WTC11 (cell line): ENCODE results near the gene MUC4. TPM values are rescaled to one million over a fixed set of nuclear protein-coding genes. Genes with fewer than 3 reads are reported as not detected.

Source experiments
- ATAC-seq: fragments of 200-7000 bp; cut with Tn5 transposase; 2 replicates; pipeline ENCODE4 v1.10.0; 2021; ENCODE audit warnings: mild to moderate bottlenecking, moderate library complexity
- CTCF ChIA-PET: fragments of 300-600 bp; sonication (Branson Sonifier 250); formaldehyde crosslinking; loops from one replicate; lab custom pipeline; 2021; ENCODE audit warnings: antibody characterized with exemption; lab: Charles Lee
- POLR2A ChIA-PET: fragments of 350-600 bp; sonication (Branson Sonifier 250); formaldehyde crosslinking; loops from one replicate; lab custom pipeline; 2021; ENCODE audit warnings: antibody characterized with exemption; lab: Charles Lee
- DNase-seq: peaks from one replicate; pipeline ENCODE4 v3.0.0; 2021; ENCODE audit warnings: low spot score
- H3K27ac Mint-ChIP-seq: 2 replicates; pipeline ENCODE4 v1.8.0; 2021; ENCODE audit warnings: mixed read lengths
- H3K27me3 Mint-ChIP-seq: 2 replicates; pipeline ENCODE4 v1.8.0; 2021; ENCODE audit warnings: low read depth, mild to moderate bottlenecking, moderate library complexity, mixed read lengths
- H3K36me3 Mint-ChIP-seq: 2 replicates; pipeline ENCODE4 v1.8.0; 2021; ENCODE audit warnings: mixed read lengths
- H3K4me1 Mint-ChIP-seq: 2 replicates; pipeline ENCODE4 v1.8.0; 2022; ENCODE audit warnings: mixed read lengths
- H3K4me3 Mint-ChIP-seq: 2 replicates; pipeline ENCODE4 v1.8.0; 2021; ENCODE audit warnings: mild to moderate bottlenecking, moderate library complexity, mixed read lengths
- H3K9me3 Mint-ChIP-seq: 2 replicates; pipeline ENCODE4 v1.8.0; 2021; ENCODE audit warnings: mixed read lengths
- ATF1 ChIP-seq: sonication (generic); formaldehyde crosslinking; IDR thresholded peaks from 2 replicates; pipeline ENCODE4 v1.8.1; 2023; ENCODE audit warnings: mild to moderate bottlenecking, moderate library complexity, missing genetic modification reagents
- CREM ChIP-seq: sonication (generic); formaldehyde crosslinking; IDR thresholded peaks from 2 replicates; pipeline ENCODE4 v1.8.1; 2022; ENCODE audit warnings: mild to moderate bottlenecking, missing genetic modification reagents, moderate library complexity
- ETV6 ChIP-seq: sonication (generic); formaldehyde crosslinking; IDR thresholded peaks from 2 replicates; pipeline ENCODE4 v1.8.1; 2022; ENCODE audit warnings: mild to moderate bottlenecking, missing genetic modification reagents
- FOXK1 ChIP-seq: sonication (generic); formaldehyde crosslinking; IDR thresholded peaks from 2 replicates; pipeline ENCODE4 v1.8.0; 2022; ENCODE audit warnings: mild to moderate bottlenecking, moderate library complexity, missing genetic modification reagents
- GABPB1 ChIP-seq: sonication (generic); formaldehyde crosslinking; IDR thresholded peaks from 2 replicates; pipeline ENCODE4 v1.8.1; 2023; ENCODE audit warnings: mild to moderate bottlenecking, missing genetic modification reagents
- HMGA2 ChIP-seq: fragments of 250-450 bp; sonication (Bioruptor Pico); IDR thresholded peaks from 2 replicates; pipeline ENCODE4 v1.4.0; 2021; ENCODE audit warnings: mild to moderate bottlenecking, moderate library complexity
- IRF2 ChIP-seq: sonication (generic); formaldehyde crosslinking; IDR thresholded peaks from 2 replicates; pipeline ENCODE4 v1.8.0; 2022; ENCODE audit warnings: low read depth, missing genetic modification reagents, borderline replicate concordance
- JUN ChIP-seq: sonication (generic); formaldehyde crosslinking; IDR thresholded peaks from 2 replicates; pipeline ENCODE4 v1.8.0; 2023; ENCODE audit warnings: mild to moderate bottlenecking, missing genetic modification reagents
- MYBL2 ChIP-seq: sonication (generic); formaldehyde crosslinking; IDR thresholded peaks from 2 replicates; pipeline ENCODE4 v1.8.1; 2023; ENCODE audit warnings: mild to moderate bottlenecking, moderate library complexity, missing genetic modification reagents
- NR2C2 ChIP-seq: sonication (generic); formaldehyde crosslinking; IDR thresholded peaks from 2 replicates; pipeline ENCODE4 v1.8.0; 2022; ENCODE audit warnings: mild to moderate bottlenecking, missing genetic modification reagents
- PRRX2 ChIP-seq: fragments of 250-450 bp; sonication (Bioruptor Pico); IDR thresholded peaks from 2 replicates; pipeline ENCODE4 v1.8.0; 2021; ENCODE audit warnings: mild to moderate bottlenecking
- SOX15 ChIP-seq: fragments of 250-450 bp; sonication (Bioruptor Pico); IDR thresholded peaks from 2 replicates; pipeline ENCODE4 v1.9.0; 2021; ENCODE audit warnings: mild to moderate bottlenecking
- SP1 ChIP-seq: sonication (generic); formaldehyde crosslinking; conservative IDR thresholded peaks from 2 replicates; pipeline ENCODE4 v1.8.1; 2022; ENCODE audit warnings: missing genetic modification reagents
- TEAD1 ChIP-seq: sonication (generic); formaldehyde crosslinking; IDR thresholded peaks from 2 replicates; pipeline ENCODE4 v1.8.0; 2022; ENCODE audit warnings: mild to moderate bottlenecking, missing genetic modification reagents
- ZNF138 ChIP-seq: sonication (generic); formaldehyde crosslinking; conservative IDR thresholded peaks from 2 replicates; pipeline ENCODE4 v1.8.1; 2022; ENCODE audit warnings: mild to moderate bottlenecking, moderate library complexity, missing genetic modification reagents
- total RNA-seq: library from RNA; stranded (reverse); gene quantifications from 3 replicates; pipeline ENCODE4 v1.2.3, GENCODE V29; 2021
- TF ChIP-seq, protein P1 (sequence below): sonication (generic); formaldehyde crosslinking; IDR thresholded peaks from 2 replicates; pipeline ENCODE4 v1.8.1; 2023; ENCODE audit warnings: mild to moderate bottlenecking, missing genetic modification reagents
- TF ChIP-seq, protein P2 (sequence below): fragments of 250-450 bp; sonication (Bioruptor Pico); IDR thresholded peaks from 2 replicates; pipeline ENCODE4 v1.9.0; 2021; ENCODE audit warnings: mild to moderate bottlenecking
- TF ChIP-seq, protein P3 (sequence below): sonication (generic); formaldehyde crosslinking; IDR thresholded peaks from 2 replicates; pipeline ENCODE4 v1.8.0; 2022; ENCODE audit warnings: mild to moderate bottlenecking, missing genetic modification reagents
- TF ChIP-seq, protein P4 (sequence below): sonication (generic); formaldehyde crosslinking; IDR thresholded peaks from 2 replicates; pipeline ENCODE4 v1.8.1; 2023; ENCODE audit warnings: mild to moderate bottlenecking, missing genetic modification reagents, borderline replicate concordance
- TF ChIP-seq, protein P5 (sequence below): sonication (generic); formaldehyde crosslinking; IDR thresholded peaks from 2 replicates; pipeline ENCODE4 v1.8.1; 2022; ENCODE audit warnings: low read depth, mild to moderate bottlenecking, moderate library complexity, missing genetic modification reagents, borderline replicate concordance
- TF ChIP-seq, protein P6 (sequence below): sonication (generic); formaldehyde crosslinking; conservative IDR thresholded peaks from 2 replicates; pipeline ENCODE4 v1.8.1; 2022; ENCODE audit warnings: mild to moderate bottlenecking, missing genetic modification reagents
- TF ChIP-seq, protein P7 (sequence below): sonication (generic); formaldehyde crosslinking; IDR thresholded peaks from 2 replicates; pipeline ENCODE4 v1.8.0; 2022; ENCODE audit warnings: mild to moderate bottlenecking, missing genetic modification reagents
- TF ChIP-seq, protein P8 (sequence below): sonication (generic); formaldehyde crosslinking; IDR thresholded peaks from 2 replicates; pipeline ENCODE4 v1.8.1; 2023; ENCODE audit warnings: mild to moderate bottlenecking, missing genetic modification reagents, moderate library complexity

The MUC4 gene
- total RNA-seq, 1 experiment from 2014 or later: 2.1 TPM

DNA sequence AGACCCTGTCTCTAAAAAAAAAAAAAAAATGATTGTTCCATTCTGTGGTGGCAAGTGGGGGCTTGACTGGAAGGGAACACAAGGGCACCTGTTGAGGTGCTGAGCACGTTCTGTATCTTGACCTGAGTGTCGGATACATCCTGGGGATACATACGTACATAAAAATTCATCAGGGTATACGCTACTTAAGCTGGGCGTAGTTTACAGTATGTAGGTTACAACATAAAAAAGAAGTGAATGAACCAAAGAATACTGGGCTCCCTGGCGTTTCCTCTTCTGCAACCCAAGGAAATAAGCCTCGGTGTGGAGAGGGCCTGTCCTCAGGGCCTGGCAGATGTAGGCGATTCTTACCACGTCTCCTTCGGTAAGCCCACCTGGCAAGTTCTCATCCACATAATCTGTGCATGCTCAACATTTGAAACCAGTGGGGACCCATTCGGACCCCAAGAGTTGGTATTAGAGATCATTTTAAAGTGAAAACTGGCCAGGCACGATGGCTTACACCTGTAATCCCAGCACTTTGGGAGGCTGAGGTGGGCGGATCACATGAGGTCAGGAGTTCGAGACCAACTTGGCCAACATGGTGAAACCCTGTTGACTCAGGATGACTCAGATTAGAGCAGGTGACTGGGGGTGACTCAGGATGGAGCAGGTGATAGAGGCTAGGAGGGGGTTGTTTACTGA is 96.0 kb downstream of the MUC4 start:
- Mint-ChIP-seq H3K27ac (no peak overlapping the region), H3K27me3 (peaks cover 6% of the 10 kb centered on the region), H3K9me3 (peaks cover 12% of the 10 kb centered on the region), H3K36me3 (no peaks in the 10 kb centered on the region), H3K4me3 (no peak overlapping the region), H3K4me1 (peaks cover 31% of the 10 kb centered on the region)
- DNase-seq: no peak
- CTCF ChIA-PET: interaction anchor here (1.5 kb wide), 1 partner anchor 32 kb away, joined by 6 read pairs; no protein-coding TSS in a partner anchor
- no peak for ATAC-seq
- POLR2A ChIA-PET: no interaction called here
- TF ChIP-seq MYBL2 (CRISPR knock-in tag) (no peak), GABPB1 (CRISPR knock-in tag) (no peak), PRRX2 (CRISPR knock-in tag) (no peak), ATF1 (CRISPR knock-in tag) (no peak), TEAD1 (CRISPR knock-in tag) (no peak), NR2C2 (CRISPR knock-in tag) (no peak), ETV6 (CRISPR knock-in tag) (no peak), ZNF138 (CRISPR knock-in tag) (no peak)
- TF ChIP-seq, protein P1, sequence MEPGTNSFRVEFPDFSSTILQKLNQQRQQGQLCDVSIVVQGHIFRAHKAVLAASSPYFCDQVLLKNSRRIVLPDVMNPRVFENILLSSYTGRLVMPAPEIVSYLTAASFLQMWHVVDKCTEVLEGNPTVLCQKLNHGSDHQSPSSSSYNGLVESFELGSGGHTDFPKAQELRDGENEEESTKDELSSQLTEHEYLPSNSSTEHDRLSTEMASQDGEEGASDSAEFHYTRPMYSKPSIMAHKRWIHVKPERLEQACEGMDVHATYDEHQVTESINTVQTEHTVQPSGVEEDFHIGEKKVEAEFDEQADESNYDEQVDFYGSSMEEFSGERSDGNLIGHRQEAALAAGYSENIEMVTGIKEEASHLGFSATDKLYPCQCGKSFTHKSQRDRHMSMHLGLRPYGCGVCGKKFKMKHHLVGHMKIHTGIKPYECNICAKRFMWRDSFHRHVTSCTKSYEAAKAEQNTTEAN (CRISPR knock-in tag): no peak
- TF ChIP-seq, protein P2, sequence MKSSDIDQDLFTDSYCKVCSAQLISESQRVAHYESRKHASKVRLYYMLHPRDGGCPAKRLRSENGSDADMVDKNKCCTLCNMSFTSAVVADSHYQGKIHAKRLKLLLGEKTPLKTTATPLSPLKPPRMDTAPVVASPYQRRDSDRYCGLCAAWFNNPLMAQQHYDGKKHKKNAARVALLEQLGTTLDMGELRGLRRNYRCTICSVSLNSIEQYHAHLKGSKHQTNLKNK: no peak
- TF ChIP-seq, protein P3, sequence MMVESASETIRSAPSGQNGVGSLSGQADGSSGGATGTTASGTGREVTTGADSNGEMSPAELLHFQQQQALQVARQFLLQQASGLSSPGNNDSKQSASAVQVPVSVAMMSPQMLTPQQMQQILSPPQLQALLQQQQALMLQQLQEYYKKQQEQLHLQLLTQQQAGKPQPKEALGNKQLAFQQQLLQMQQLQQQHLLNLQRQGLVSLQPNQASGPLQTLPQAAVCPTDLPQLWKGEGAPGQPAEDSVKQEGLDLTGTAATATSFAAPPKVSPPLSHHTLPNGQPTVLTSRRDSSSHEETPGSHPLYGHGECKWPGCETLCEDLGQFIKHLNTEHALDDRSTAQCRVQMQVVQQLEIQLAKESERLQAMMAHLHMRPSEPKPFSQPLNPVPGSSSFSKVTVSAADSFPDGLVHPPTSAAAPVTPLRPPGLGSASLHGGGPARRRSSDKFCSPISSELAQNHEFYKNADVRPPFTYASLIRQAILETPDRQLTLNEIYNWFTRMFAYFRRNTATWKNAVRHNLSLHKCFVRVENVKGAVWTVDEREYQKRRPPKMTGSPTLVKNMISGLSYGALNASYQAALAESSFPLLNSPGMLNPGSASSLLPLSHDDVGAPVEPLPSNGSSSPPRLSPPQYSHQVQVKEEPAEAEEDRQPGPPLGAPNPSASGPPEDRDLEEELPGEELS (CRISPR knock-in tag): no peak
- TF ChIP-seq, protein P4, sequence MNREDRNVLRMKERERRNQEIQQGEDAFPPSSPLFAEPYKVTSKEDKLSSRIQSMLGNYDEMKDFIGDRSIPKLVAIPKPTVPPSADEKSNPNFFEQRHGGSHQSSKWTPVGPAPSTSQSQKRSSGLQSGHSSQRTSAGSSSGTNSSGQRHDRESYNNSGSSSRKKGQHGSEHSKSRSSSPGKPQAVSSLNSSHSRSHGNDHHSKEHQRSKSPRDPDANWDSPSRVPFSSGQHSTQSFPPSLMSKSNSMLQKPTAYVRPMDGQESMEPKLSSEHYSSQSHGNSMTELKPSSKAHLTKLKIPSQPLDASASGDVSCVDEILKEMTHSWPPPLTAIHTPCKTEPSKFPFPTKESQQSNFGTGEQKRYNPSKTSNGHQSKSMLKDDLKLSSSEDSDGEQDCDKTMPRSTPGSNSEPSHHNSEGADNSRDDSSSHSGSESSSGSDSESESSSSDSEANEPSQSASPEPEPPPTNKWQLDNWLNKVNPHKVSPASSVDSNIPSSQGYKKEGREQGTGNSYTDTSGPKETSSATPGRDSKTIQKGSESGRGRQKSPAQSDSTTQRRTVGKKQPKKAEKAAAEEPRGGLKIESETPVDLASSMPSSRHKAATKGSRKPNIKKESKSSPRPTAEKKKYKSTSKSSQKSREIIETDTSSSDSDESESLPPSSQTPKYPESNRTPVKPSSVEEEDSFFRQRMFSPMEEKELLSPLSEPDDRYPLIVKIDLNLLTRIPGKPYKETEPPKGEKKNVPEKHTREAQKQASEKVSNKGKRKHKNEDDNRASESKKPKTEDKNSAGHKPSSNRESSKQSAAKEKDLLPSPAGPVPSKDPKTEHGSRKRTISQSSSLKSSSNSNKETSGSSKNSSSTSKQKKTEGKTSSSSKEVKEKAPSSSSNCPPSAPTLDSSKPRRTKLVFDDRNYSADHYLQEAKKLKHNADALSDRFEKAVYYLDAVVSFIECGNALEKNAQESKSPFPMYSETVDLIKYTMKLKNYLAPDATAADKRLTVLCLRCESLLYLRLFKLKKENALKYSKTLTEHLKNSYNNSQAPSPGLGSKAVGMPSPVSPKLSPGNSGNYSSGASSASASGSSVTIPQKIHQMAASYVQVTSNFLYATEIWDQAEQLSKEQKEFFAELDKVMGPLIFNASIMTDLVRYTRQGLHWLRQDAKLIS (CRISPR knock-in tag): no peak
- TF ChIP-seq, protein P5, sequence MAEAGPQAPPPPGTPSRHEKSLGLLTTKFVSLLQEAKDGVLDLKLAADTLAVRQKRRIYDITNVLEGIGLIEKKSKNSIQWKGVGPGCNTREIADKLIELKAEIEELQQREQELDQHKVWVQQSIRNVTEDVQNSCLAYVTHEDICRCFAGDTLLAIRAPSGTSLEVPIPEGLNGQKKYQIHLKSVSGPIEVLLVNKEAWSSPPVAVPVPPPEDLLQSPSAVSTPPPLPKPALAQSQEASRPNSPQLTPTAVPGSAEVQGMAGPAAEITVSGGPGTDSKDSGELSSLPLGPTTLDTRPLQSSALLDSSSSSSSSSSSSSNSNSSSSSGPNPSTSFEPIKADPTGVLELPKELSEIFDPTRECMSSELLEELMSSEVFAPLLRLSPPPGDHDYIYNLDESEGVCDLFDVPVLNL (CRISPR knock-in tag): no peak

DNA sequence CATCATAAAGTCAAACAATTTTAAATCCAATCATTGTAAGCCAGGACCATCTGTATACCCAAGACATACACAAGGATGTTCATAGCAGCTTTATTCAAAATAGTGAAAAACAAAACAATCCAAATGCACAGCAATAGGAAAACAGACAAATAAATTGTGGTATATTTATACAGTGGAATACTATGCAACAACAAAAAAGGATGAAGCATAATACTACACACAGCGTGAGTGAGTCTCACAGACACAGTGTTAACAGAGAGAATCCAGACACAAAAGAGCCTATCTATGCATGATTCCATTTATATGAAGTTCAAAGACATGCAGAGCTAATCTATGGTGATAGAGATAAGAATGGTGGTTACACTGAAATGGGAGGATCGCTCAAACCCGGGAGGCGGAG is 96.6 kb downstream of the MUC4 start:
- peaks cover 17% of the 10 kb centered on the region for H3K9me3 Mint-ChIP-seq
- DNase-seq (no peak), ATAC-seq (no peak)
- no peaks in the 10 kb centered on the region for H3K36me3 Mint-ChIP-seq
- H3K27ac Mint-ChIP-seq: no peak overlapping the region
- H3K4me1 Mint-ChIP-seq: peaks cover 27% of the 10 kb centered on the region
- no peak overlapping the region for H3K4me3 Mint-ChIP-seq
- CTCF ChIA-PET: interaction anchor here (1.5 kb wide), 1 partner anchor 33 kb away, joined by 6 read pairs; no protein-coding TSS in a partner anchor
- TF ChIP-seq, protein P5 (CRISPR knock-in tag): no peak
- no peak for TF ChIP-seq SOX15 (CRISPR knock-in tag)
- TF ChIP-seq, protein P6, sequence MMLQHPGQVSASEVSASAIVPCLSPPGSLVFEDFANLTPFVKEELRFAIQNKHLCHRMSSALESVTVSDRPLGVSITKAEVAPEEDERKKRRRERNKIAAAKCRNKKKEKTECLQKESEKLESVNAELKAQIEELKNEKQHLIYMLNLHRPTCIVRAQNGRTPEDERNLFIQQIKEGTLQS (CRISPR knock-in tag): no peak
- no peak for TF ChIP-seq SP1 (CRISPR knock-in tag)
- TF ChIP-seq IRF2 (CRISPR knock-in tag): no peak
- no peak for TF ChIP-seq JUN (CRISPR knock-in tag)
- TF ChIP-seq, protein P7, sequence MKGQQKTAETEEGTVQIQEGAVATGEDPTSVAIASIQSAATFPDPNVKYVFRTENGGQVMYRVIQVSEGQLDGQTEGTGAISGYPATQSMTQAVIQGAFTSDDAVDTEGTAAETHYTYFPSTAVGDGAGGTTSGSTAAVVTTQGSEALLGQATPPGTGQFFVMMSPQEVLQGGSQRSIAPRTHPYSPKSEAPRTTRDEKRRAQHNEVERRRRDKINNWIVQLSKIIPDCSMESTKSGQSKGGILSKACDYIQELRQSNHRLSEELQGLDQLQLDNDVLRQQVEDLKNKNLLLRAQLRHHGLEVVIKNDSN (CRISPR knock-in tag): no peak
- TF ChIP-seq, protein P8, sequence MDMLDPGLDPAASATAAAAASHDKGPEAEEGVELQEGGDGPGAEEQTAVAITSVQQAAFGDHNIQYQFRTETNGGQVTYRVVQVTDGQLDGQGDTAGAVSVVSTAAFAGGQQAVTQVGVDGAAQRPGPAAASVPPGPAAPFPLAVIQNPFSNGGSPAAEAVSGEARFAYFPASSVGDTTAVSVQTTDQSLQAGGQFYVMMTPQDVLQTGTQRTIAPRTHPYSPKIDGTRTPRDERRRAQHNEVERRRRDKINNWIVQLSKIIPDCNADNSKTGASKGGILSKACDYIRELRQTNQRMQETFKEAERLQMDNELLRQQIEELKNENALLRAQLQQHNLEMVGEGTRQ (CRISPR knock-in tag): no peak
- no peak for TF ChIP-seq HMGA2 (CRISPR knock-in tag)
- no peak for TF ChIP-seq FOXK1 (CRISPR knock-in tag)
- no peak for TF ChIP-seq CREM
- TF ChIP-seq MYBL2 (CRISPR knock-in tag): no peak
- POLR2A ChIA-PET: no interaction called here
- peaks cover 8% of the 10 kb centered on the region for H3K27me3 Mint-ChIP-seq
